Loucy (cell line): ENCODE results near the gene RFNG.

Source experiments
- CTCF ChIP-seq: fragments of 200-600 bp; sonication (generic); conservative IDR thresholded peaks from 2 replicates; pipeline ENCODE4 v1.5.1; 2014; ENCODE audit warnings: mild to moderate bottlenecking, antibody characterized with exemption, low read length
- EZH2phosphoT487 ChIP-seq: fragments of 200-600 bp; IDR thresholded peaks from 2 replicates; pipeline ENCODE4 v1.6.1; 2018; ENCODE audit warnings: antibody characterized with exemption, mild to moderate bottlenecking, moderate library complexity, borderline replicate concordance

GRCh38 chr17:82100502-82101298 lies 49.1 kb upstream of the RFNG start:
- TF ChIP-seq CTCF (no peak), EZH2phosphoT487 (no peak)
